HG02571 (cell line): Measurements from ENCODE around the gene FHDC1.
A peak's percentile ranks its signal among the peaks of the same experiment; 100 is the strongest.

Source experiments
- ATAC-seq: cut with Tn5 transposase; IDR thresholded peaks from one replicate; pipeline ENCODE4 v1.9.1; 2021; ENCODE audit warnings: mild to moderate bottlenecking, moderate library complexity; ENCODE audit not compliant: unreplicated experiment

FHDC1 gene

GRCh38 chr4:153001626-153002025 is 65.5 kb downstream of the FHDC1 start:
- no peak for ATAC-seq

- no peak for ATAC-seq
Observed at GRCh38 chr4:153002110-153002509, 66.0 kb downstream of the FHDC1 start.

GRCh38 chr4:153004081-153004850 is 68.1 kb downstream of the FHDC1 start:
- ATAC-seq, result no peak

- ATAC-seq, result no peak
Observed at GRCh38 chr4:153005899-153006381, 69.8 kb downstream of the FHDC1 start.

- ATAC-seq, result peak; percentile 63
Observed at GRCh38 chr4:153008578-153009199, 72.6 kb downstream of the FHDC1 start.

- no peak for ATAC-seq
Observed at GRCh38 chr4:153010146-153010545, 74.0 kb downstream of the FHDC1 start.

- no peak for ATAC-seq
Observed at GRCh38 chr4:153013202-153013977, 77.3 kb downstream of the FHDC1 start.

- ATAC-seq, result no peak
Observed at GRCh38 chr4:153014460-153014859, 78.3 kb downstream of the FHDC1 start.

- ATAC-seq, result no peak
Observed at GRCh38 chr4:153016592-153016991, 80.5 kb downstream of the FHDC1 start.

GRCh38 chr4:153018031-153018430 is 81.9 kb downstream of the FHDC1 start:
- ATAC-seq, result no peak

- no peak for ATAC-seq
Observed at GRCh38 chr4:153018684-153019083, 82.6 kb downstream of the FHDC1 start.

GRCh38 chr4:153019906-153020305 is 83.8 kb downstream of the FHDC1 start:
- no peak for ATAC-seq

GRCh38 chr4:153020457-153020856 is 84.3 kb downstream of the FHDC1 start:
- ATAC-seq, result no peak

- ATAC-seq, result no peak
Observed at GRCh38 chr4:153021276-153021675, 85.2 kb downstream of the FHDC1 start.

GRCh38 chr4:153022241-153022715 is 86.2 kb downstream of the FHDC1 start:
- no peak for ATAC-seq

- no peak for ATAC-seq
Observed at GRCh38 chr4:153023139-153023538, 87.0 kb downstream of the FHDC1 start.

- no peak for ATAC-seq
Observed at GRCh38 chr4:153023692-153024394, 87.7 kb downstream of the FHDC1 start.

GRCh38 chr4:153024466-153024865 is 88.3 kb downstream of the FHDC1 start:
- no peak for ATAC-seq

GRCh38 chr4:153025406-153025805 is 89.3 kb downstream of the FHDC1 start:
- no peak for ATAC-seq

- no peak for ATAC-seq
Observed at GRCh38 chr4:153026591-153027346, 90.6 kb downstream of the FHDC1 start.
